GM12864 (cell line): ENCODE data around the gene RELN.
"Not testable (repeated sequence)": the region's sequence is repeated elsewhere in the genome, so short reads cannot be mapped to it uniquely, and the experiment has no call there.

Source experiments
- DNase-seq: peaks from one replicate; pipeline ENCODE4 v3.0.0-alpha.2; 2011; ENCODE audit warnings: low read depth
- H3K4me3 ChIP-seq: 2 replicates; pipeline ENCODE4 v1.5.1; 2011; ENCODE audit warnings: mild to moderate bottlenecking, low read depth, low read length, control low read depth
- CTCF ChIP-seq: IDR thresholded peaks from 2 replicates; pipeline ENCODE4 v1.5.1; 2011; ENCODE audit warnings: low read depth, mild to moderate bottlenecking, moderate library complexity, low read length, control low read depth, inconsistent platforms; ENCODE audit errors: missing control alignments

Gene RELN

DNA sequence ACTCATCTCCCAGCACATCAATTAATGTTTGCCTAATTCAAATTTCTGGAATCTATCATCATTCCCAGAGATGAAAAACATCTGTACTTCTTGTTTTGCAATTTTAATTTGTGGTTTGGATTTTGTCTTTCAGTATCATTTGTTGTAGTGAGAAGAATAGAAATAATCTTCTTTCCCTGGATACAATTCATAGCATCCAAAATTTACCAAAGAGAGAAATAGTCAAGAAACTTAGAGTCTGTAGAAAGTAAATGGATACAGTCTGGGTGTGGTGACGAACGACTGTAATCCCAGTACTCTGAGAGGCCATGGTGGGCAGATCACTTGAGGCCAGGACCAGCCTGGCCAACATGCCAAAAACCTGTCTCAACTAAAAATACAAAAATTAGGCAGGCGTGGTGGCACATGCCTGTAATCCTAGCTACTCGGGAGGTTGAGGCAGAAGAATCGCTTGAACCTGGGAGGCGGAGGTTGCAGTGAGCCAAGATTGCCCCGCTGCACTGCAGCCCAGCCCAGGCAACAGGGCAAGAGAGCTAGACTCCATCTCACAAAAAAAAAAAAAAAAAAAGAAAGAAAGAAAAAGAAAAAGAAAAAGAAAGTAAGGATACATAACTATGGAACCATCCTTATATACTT, 193.0 kb downstream of the RELN start:
- no peak for TF ChIP-seq CTCF
- no peak overlapping the region for H3K4me3 ChIP-seq
- no peak for DNase-seq

- no peak for TF ChIP-seq CTCF
- DNase-seq: no peak
- H3K4me3 ChIP-seq: no peak overlapping the region
Measured at GRCh38 chr7:103795787-103796186, 193.7 kb downstream of the RELN start.

GRCh38 chr7:103795107-103795506, 194.4 kb downstream of the RELN start:
- H3K4me3 ChIP-seq: no peak overlapping the region
- no peak for TF ChIP-seq CTCF
- no peak for DNase-seq

- no peak overlapping the region for H3K4me3 ChIP-seq
- TF ChIP-seq CTCF: no peak
- no peak for DNase-seq
Measured at GRCh38 chr7:103794424-103794823, 195.0 kb downstream of the RELN start.

DNA sequence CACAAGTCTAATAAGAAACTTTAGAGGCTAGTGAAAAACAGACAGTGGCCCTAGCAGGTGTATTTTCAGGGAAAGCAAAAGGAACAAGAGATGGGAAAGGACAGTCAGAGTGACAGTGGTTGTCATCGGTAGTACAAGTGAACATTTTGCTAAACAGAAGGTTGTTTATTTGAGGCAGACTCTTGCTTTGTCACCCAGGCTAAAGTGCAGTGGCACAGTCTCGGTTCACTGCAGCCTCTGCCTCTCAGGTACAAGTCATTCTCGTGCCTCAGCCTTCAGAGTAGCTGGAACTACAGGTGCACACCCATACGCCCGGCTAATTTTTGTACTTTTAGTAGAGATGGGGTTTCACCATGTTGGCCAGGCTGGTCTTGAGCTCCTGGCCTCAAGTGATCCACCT, 195.8 kb downstream of the RELN start:
- no peak for DNase-seq
- no peak overlapping the region for H3K4me3 ChIP-seq
- TF ChIP-seq CTCF: no peak

DNA sequence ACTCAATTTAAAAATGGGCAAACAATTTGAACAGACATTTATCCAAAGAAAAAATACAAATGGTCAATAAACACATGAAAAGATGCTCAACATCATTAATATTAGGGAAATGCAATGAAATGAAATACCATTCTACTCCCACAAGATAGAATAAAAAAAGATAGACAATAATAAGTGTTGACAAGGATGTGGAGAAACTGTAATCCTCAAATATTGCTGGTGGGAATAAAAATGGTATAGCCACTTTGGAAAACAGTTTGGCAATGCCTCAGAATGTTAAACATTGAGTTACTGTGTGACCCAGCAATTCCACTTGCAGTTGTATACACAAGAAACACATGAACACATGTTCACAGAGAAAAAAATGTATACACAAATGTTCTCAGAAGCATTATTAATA, 197.6 kb downstream of the RELN start:
- H3K4me3 ChIP-seq: no peak overlapping the region
- no peak for TF ChIP-seq CTCF
- no peak for DNase-seq

DNA sequence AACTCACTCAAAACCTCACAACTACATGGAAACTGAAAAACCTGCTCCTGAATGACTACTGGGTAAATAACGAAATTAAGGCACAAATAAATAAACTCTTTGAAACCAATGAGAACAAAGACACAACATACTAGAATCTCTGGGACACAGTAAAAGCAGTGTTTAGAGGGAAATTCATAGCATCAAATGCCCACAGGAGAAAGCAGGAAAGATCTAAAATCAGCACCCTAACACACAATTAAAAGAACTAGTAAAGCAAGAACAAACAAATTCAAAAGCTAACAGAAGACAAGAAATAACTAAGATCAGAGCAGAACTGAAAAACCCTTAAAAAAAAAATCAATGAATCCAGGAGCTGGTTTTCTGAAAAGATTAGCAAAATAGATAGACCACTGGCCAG, 202.4 kb downstream of the RELN start:
- not testable (repeated sequence) for DNase-seq, H3K4me3 ChIP-seq
